HG03520 (cell line): ENCODE measurements around the gene KIRREL3.
A peak's percentile ranks its signal among the peaks of the same experiment; 100 is the strongest.
"Not testable (repeated sequence)": the region's sequence is repeated elsewhere in the genome, so short reads cannot be mapped to it uniquely, and the experiment has no call there.

Experiments
- ATAC-seq: cut with Tn5 transposase; IDR thresholded peaks from one replicate; pipeline ENCODE4 v1.9.1; 2021; ENCODE audit warnings: mild to moderate bottlenecking, moderate library complexity; ENCODE audit not compliant: unreplicated experiment

KIRREL3 gene

DNA sequence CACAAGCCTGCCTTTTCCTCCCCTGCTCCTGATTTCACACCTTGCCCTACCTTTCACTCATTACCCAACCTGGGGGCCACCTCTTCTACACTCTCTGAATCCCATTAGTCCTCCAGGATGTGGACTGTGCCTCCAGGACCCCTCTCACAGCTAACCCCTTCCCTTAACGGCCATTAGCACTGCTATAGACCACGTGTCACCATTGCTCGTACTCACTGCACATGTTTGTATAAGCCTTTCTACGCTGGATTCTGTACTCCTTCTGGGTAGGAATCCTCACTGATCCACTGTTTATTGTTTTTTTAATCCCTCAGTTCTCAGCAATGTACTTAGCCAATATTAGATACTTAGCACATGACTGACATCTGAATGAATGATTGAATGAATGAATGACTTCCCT lies 40.9 kb downstream of the KIRREL3 start:
- no peak for ATAC-seq

DNA sequence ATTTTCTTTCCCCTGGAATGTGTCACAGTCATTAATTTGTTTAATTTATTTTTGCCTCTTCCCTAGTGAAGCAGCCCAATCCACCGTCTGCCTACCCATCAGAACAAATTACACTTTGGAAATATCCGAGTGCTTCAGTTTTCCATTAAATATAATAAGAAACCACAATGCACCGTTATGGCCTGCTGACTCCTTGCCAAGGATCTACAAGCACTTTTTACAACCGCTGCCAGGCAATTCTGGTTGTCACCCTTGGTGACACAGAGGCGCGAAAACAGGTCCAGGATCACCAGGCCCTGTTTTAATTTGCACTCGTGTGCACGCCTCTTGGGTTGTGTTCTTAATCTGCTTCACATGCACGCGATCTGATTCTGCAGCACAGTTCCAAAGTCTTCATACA lies 43.9 kb downstream of the KIRREL3 start:
- no peak for ATAC-seq

DNA sequence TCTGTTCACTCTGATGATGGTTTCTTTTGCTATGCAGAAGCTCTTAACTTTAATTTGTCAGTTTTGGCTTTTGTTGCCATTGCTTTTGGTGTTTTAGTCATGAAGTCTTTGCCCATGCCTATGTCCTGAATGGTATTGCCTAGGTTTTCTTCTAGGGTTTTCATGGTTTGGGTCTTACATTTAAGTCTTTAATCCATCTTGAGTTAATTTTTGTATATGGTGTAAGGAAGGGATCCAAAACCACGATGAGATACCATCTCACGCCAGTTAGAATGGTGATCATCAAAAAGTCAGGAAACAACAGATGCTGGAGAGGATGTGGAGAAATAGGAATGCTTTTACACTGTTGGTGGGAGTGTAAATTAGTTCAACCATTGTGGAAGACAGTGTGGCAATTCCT lies 48.0 kb downstream of the KIRREL3 start:
- ATAC-seq, result not testable (repeated sequence)

- no peak for ATAC-seq
These were observed 49.1 kb downstream of the KIRREL3 start for GRCh38 chr11:126951465-126951864.

DNA sequence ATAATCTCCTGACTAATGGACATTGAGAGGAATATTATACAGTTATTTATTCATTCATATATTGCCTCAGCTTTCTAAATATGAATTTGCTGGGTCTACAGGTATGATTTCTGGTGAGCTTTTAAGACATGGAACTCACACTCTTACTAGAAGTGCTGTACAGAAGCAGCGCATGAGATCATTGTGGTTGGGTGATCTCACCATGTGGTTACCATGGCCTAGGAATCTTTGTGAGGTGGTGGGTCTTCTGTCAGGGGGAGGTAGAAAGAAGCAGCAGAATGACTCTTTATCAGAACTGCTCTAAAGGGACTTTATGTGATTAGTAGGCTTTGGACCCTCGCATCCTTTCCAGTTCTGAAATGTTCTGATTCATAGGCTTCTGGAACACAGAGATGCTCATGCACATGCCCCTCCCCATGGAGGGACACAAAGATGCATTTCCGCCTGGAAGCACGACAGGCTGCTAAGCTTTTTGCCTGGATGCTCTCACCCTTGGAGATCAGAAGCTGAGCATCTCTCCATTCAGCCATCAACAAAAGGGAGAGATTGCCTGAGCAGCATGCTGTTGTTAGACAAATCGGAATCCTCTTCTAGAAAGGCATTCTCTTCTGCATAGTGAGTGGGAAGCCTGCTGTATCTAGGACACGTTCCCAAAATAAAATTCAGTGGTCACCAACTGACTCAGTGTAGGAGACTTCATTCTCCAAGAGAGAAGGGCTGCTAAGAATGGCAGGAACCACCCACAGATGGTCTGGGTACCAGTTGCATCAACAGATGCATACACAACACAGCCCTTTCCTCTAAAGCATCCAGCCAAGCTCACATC lies 51.3 kb downstream of the KIRREL3 start:
- no peak for ATAC-seq

GRCh38 chr11:126948563-126948962 lies 52.0 kb downstream of the KIRREL3 start:
- ATAC-seq, result no peak

GRCh38 chr11:126945319-126945718 lies 55.3 kb downstream of the KIRREL3 start:
- ATAC-seq, result no peak

- ATAC-seq, result no peak
These were observed 57.3 kb downstream of the KIRREL3 start for GRCh38 chr11:126943316-126943715.

GRCh38 chr11:126942146-126942545 lies 58.4 kb downstream of the KIRREL3 start:
- no peak for ATAC-seq

DNA sequence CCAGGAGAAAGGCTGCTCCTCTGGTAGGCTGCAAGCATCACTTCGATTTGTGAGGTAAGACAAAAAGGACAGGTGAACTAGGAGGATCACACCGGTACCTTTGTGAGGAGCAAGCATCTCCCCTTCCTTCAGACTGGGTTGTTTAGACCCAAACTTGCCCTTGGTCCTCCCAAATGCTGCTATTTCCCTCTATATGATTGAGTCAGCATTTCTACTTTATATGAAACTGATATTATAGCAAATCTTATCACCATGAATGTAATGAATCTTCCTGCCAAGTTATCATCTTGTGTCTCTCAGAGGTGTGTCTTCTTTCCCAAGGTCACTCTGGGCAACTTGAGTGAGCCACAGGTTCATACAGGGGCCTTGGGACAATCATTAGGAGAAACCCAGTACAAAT lies 61.0 kb downstream of the KIRREL3 start:
- no peak for ATAC-seq

DNA sequence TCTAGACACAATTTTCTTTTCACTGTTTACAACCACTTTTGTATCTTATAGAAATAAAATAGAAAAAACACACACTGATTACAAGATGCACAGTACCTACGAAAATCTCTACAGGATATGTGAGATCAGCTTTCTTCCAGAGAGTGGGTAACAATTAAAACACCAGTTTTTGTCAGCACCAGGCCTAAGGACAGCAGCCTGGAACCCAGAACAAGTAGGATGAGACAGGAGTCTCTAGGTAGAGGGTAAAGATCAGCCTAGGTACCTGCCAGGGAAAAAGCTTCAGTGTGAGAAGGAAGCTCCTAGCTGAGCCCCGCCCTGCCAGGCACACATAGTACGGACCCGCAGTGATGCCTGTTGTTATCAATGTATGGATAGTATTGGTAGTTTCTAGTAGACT lies 61.9 kb downstream of the KIRREL3 start:
- ATAC-seq, result no peak

DNA sequence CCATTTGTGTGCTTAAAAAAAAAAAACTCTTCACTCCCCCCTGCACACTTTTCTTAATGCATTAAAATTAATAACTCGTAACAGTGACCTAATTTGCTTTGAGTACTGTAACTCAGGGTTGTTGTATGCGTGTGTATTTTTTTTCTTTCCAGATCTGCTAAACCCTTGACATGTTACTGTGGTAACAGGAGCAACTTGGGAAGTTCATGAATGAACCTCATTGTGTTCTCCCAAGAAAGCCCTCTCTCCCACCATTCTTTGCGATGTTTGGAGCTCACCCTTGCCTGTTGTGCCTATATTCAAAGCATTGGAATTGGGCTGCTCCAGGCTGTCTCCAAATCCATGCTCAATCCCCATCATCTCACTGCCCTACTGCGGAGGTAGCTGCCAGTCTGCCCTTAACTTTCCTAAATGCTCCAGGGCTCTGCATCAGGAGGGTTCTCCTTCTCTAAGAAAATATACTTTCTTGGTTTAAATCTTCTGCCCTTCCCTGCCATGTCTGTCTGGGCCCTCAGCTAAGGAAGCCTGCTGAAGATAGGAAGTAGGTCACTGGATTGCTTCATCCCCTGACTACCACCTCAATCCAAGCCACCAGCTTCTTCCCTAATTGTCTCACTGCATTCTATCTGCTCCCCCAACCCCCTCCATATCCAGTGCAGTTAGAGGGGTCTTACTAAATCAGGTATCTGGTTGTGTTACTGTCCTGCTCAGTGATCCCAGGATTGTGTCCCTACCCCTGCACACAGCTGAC lies 70.3 kb downstream of the KIRREL3 start:
- no peak for ATAC-seq

DNA sequence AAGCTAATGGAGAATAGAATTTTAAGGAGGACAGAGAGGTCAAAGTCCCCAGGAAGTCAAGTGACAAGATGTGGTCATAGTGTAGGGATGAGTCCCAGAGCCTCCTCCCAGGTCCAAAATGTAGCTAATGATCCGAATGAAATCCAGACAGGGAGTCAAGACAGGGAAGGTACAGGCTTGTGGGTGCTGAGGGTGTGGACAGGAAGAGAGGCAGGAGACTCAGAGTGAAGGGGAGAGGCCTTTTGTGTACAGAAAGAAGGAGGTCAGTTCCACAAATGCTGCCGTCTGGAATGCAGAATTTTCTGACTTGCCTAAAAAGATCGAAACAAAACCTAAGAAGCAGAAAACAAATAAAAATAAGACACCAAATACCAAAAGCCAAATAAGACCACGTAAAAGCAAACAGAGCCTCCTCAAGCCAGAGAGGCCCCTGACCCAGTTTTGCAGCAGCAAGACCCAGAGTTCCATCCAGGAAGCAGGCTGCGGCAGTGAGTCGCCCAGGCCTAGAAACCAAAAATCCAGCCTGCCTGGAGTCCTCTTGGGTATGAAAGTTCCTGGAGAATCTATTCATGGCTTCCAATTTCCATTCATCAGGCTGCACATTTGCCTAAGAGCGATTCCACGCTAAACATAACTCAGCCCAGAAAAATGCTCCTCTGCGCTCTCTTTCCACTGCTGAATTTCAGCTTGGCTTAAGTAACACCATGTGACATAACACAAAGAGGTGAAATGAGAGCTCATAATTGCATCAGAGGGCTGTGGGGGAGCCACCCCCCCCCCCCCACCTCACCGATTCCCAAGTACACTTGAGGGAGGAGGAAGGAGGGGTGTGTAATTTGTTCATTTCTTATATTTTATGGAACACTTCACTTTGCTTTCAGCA lies 71.2 kb downstream of the KIRREL3 start:
- ATAC-seq, result no peak

GRCh38 chr11:126927623-126928022 lies 72.9 kb downstream of the KIRREL3 start:
- no peak for ATAC-seq

DNA sequence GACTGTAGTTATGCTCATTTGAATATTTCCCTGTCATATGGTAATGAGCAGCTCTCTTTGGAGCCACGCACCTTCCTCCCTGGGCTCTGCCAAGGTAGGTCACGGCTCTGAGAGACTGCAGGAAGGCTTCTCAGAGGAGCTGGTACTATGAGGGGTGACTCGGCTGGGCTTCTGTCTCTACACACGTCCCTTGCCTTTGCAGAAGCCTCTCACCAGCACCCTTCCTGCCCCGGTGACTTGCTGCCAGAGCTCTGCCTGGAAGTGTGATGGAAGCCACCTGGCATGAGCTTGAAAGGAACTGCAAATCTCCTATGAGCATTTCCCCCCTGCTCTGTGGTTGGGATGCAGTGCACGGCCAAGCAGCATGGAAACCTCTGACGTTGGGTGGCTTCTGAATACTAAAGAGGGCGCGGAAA lies 74.2 kb downstream of the KIRREL3 start:
- ATAC-seq, result no peak

DNA sequence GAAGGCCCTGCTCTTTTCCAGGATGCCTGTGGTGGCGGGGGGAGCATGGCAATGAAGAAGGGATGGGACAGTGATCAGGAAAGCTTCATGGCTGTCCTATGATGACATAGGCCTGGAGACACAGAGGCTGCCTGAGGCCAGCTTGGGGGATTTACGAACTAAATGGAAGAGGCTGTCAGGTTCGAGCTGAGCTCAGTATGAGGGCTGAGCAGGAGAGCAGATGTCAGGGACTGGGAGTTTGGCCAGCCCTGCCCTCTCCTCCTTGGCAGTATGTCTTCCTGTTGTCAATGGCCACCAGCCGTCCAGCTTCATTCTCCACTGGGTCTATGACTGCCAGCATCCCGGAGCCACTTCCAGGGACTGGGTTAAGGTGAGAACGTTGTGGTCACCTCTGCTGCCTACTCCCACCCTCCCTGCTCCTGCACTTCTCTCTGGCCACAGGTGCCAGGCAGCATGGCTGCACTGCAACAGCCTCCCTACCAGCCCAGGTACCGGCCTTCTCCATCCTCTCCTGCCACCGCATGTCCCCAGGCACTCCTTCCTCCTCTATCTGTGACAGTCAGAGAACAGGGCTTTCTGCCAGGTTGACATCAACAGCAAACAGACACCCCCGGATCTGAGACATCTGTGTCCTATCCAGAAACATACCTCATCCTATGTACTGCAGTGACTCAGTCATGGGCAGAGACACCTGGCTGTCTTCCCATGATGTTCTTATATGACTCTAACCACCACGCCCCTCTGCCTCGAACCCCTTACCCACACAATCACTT lies 75.1 kb downstream of the KIRREL3 start:
- ATAC-seq, result no peak

GRCh38 chr11:126924376-126925040 lies 76.1 kb downstream of the KIRREL3 start:
- ATAC-seq, result no peak

DNA sequence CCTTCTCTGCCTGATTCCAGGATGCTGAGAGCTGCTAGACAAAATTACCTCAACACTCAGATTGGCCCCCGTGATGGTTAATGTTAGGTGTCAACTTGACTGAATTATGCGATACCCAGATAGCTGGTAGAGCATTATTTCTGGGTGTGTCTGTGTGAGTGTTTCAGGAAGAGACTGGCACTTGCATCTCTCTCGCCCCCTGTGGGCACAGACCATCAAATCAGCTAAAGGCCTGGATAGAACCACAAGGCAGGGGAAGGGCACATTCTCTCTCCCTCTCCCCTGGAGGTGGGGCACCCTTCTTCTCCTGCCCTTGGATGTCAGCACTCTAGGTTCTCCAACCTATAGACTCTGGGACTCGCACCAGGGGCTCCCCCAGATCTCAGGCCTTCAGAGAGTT lies 79.7 kb downstream of the KIRREL3 start:
- no peak for ATAC-seq

DNA sequence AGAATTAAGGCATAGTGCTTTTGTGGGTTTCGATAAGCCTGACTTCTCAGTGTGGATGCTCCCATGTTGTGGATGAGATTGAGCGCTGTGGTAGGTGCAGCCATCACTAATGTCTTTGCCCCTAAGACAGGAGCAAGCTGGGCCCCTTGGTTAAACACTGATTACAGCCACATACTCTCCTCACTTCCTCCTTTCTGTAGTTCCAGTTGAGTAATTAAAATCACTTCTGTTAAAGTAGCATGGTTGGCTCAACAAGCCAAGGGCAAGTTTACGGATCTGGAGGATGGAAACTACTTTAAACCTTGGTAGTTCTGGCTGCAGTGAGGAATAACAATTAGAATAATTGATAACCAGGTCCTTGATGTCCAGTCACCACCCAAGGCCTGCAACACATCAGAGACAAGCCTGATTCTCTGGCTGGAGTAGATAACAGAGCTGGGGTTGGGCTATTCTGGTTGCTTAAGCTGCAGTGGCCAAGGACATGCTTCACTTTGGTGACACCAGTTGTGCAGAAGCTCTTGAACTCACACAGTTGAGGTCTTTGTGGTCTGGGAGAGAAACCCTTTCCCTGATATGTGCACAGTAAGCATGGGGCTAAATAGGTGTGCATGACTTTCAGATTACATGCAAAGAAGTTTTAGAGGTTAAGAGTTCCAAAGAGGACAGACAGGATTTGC lies 81.3 kb downstream of the KIRREL3 start:
- ATAC-seq, result peak; percentile 47
